GM19023 (cell line): ENCODE measurements around the gene SF1.

Source experiments
- ATAC-seq: cut with Tn5 transposase; IDR thresholded peaks from one replicate; pipeline ENCODE4 v1.9.1; 2021; ENCODE audit warnings: mild to moderate bottlenecking, moderate library complexity; ENCODE audit not compliant: unreplicated experiment

Gene SF1

GRCh38 chr11:64786308-64786707, 8.0 kb upstream of the SF1 start:
- ATAC-seq: no peak

- ATAC-seq: no peak
These were observed 6.7 kb upstream of the SF1 start for GRCh38 chr11:64784813-64785581.

GRCh38 chr11:64778223-64778472, 194 bp downstream of the SF1 start:
- ATAC-seq: peak; percentile 15

- peak; percentile 16 for ATAC-seq
These were observed 706 bp downstream of the SF1 start for GRCh38 chr11:64777449-64778222.

GRCh38 chr11:64776875-64777274, 1.5 kb downstream of the SF1 start:
- no peak for ATAC-seq

GRCh38 chr11:64776425-64776824, 1.9 kb downstream of the SF1 start:
- ATAC-seq: no peak

GRCh38 chr11:64774144-64774543, 4.2 kb downstream of the SF1 start:
- no peak for ATAC-seq

GRCh38 chr11:64772303-64773018, 5.9 kb downstream of the SF1 start:
- ATAC-seq: no peak

GRCh38 chr11:64771861-64772260, 6.5 kb downstream of the SF1 start:
- no peak for ATAC-seq

GRCh38 chr11:64770120-64770519, 8.2 kb downstream of the SF1 start:
- no peak for ATAC-seq

- ATAC-seq: no peak
These were observed 9.1 kb downstream of the SF1 start for GRCh38 chr11:64769283-64769682.

GRCh38 chr11:64768300-64768694, 10.0 kb downstream of the SF1 start:
- ATAC-seq: no peak

- ATAC-seq: no peak
These were observed 10.7 kb downstream of the SF1 start for GRCh38 chr11:64767344-64768299.

- no peak for ATAC-seq
These were observed 11.5 kb downstream of the SF1 start for GRCh38 chr11:64766881-64767280.

GRCh38 chr11:64765851-64766665, 12.3 kb downstream of the SF1 start:
- no peak for ATAC-seq

- ATAC-seq: no peak
These were observed 13.0 kb downstream of the SF1 start for GRCh38 chr11:64765291-64765850.

- ATAC-seq: no peak
These were observed 13.6 kb downstream of the SF1 start for GRCh38 chr11:64764753-64765152.

- no peak for ATAC-seq
These were observed 14.2 kb downstream of the SF1 start for GRCh38 chr11:64764040-64764611.

- ATAC-seq: no peak
These were observed 14.8 kb downstream of the SF1 start for GRCh38 chr11:64763526-64764039.
